DMS79 (cell line): ENCODE data around the gene CXXC1.
"Not testable (repeated sequence)": the region's sequence is repeated elsewhere in the genome, so short reads cannot be mapped to it uniquely, and the experiment has no call there.

Experiments used
- DNase-seq: peaks from one replicate; lab custom pipeline; 2025; lab: John Stamatoyannopoulos, UW

The CXXC1 gene

DNA sequence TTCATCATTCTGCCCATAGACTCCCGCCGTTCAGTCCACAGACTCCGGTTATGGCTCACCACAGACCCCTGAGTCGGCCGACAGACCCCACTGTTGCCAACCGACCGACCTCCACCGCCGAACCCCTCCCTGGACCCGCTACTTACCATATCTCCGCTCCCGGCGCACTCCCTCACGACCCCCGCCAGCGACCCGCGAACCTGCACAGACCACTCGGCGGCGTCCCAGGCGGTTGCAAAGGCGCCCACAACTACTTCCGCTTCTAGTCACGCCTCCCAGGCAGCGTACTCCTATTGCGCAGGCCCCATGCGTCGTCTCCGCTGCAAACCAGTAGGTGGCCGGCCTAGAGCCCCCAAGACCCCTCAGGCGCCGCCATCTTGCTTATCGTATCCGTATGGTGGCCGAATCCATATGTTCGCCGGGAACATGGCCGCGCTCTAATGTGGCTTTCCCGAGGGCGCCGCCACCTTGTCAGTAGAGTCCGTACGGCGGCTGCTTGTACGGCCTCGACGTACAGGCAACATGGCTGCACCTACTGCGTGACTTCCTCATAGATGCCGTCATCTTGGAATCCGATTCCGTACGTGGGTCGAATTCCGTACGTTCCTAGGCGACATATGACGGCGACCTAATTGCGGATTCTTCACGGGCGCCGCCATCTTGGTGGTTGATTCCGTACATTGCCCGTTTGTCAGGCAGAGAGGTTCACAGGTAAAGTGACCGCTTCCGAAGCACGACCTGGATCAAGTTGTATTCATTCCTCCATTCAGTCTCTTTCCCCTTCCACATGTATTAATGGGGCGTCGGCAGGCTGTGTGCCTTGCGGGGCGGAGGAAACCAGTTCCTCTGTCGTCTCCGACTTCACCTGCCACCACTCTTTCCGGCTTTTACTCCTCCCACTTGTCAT, at the start of gene CXXC1:
CXXC1 (minus strand) TSS at position 252 of the 907 bp plus-strand sequence; CDS start at position 149, 103 bp downstream.
- peak; percentile 99 for DNase-seq

DNA sequence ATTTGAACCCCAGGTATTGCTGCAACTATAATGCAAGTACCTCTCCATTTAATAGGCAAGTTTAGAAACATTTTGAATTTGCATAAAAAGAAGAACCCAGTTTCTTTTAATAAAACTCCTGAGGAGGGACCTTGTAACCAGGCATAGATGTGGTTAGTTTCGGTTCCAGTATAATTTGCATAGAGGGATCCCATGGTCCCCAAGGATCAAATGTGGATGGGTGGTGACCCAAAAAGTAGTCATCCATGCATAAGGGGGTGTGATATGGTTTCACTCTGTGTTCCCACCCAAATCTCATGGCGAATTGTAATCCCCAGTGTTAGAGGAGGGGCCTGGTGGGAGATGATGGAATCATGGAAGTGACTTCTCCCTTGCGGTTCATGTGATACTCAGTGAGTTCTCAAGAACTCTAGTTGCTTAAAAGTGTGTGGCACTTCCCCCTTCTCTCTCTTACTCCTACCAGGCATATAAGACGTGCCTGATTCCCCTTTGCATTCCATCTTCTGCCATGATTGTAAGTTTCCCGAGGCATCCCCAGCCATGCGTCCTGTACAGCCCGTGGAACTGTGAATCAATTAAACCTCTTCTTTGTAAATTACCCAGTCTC, 47.2 kb upstream of the CXXC1 start:
- DNase-seq, result no peak

- DNase-seq, result no peak
These were observed 44.2 kb upstream of the CXXC1 start for GRCh38 chr18:50331691-50332090.

DNA sequence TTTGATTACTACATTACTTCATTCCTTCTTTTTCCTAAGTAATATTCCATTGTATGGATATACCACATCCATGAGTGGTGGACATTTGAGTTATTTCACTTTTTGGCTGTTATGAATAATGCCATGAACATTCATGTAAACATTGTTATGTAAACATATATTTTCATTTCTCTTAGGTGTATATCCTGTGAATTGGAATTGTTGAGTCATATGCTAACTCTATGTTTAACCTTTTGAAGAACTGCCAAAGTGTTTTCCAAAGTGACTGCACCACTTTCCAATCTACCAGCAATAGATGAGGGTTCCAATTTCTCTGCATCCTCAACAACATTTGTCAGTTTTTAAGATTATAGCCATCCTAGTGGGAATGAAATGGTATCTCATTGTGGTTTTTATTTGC, 42.7 kb upstream of the CXXC1 start:
- DNase-seq, result no peak

GRCh38 chr18:50327983-50328382, 40.5 kb upstream of the CXXC1 start:
- no peak for DNase-seq

- DNase-seq, result no peak
These were observed 33.2 kb upstream of the CXXC1 start for GRCh38 chr18:50320719-50321118.

GRCh38 chr18:50315100-50315871, 27.8 kb upstream of the CXXC1 start:
- DNase-seq, result no peak

DNA sequence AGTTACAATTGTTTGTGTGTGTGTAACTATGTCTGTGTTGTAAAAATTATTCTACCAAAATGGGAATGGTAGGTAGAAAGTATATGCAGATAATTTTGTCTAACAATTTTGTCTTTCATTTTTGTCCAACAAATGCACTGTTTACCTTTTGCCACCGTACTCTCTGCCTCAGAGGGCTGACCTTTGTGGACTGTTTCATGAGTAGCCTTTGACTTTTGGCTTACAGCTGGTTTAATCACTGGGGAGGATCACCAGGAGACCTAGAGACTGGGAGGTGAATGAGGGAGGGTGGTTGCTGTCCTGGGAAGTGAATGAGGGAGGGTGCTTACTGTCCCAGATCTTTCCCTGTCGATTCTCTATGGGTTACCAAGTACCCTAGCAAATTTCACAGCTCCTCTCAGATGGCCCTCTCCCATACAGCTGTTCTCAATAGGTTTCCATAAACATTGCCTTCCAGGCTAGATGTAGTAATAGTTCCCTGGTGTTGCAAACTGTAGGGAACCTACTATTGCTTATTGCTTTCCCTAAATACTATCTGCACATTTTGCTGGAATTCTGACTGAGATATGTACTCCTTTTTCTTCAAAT, 26.5 kb upstream of the CXXC1 start:
- no peak for DNase-seq

- no peak for DNase-seq
These were observed 25.6 kb upstream of the CXXC1 start for GRCh38 chr18:50313031-50313607.

DNA sequence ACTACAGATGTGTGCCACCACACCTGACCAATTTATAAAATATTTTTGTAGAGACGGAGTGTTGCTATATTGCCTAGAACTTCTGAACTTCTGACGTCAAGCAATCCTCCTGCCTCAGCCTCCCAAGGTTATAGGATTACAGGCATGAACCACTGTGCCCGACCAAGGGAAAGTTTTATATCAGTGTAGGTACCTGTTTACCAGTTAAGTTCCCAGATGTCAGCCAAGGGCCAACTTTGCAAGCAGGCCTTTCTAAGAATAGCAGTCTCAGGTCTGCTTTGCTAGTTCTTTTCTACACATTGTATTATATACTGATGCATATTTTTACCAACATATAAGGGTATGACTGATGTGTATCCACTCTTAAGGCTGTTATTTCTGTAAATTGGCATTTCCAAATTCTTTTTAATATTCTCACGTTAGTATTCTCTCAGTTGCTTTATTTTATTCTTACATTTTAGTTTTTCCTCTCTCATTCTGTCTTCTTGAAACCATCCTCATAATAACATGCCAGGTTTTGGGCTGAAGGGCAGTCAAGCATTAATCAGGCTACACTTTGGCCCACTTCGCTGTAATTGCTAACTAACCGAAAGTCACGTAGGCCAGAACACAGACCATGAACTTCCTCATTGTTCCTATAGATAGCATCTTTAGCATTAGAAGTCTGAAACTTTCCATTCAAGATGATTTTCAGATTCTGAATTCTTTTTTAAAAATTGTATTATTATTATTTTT, 25.0 kb upstream of the CXXC1 start:
- DNase-seq, result no peak

- no peak for DNase-seq
These were observed 24.2 kb upstream of the CXXC1 start for GRCh38 chr18:50311650-50312049.

DNA sequence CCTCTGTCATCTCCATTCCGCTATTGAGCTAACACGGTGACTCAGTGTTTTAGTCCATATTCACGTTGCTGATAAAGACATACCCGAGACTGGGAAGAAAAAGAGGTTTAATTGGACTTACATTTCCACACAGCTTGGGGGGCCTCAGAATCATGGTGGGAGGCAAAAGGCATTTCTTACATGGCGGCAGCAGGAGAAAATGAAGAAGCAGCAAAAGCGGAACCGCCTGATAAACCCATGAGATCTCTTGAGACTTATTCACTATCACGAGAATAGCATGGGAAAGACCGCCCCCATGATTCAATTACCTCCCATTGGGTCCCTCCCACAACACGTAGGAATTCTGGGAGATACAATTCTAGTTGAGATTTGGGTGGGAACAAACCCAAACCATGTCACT, 22.6 kb upstream of the CXXC1 start:
- no peak for DNase-seq

DNA sequence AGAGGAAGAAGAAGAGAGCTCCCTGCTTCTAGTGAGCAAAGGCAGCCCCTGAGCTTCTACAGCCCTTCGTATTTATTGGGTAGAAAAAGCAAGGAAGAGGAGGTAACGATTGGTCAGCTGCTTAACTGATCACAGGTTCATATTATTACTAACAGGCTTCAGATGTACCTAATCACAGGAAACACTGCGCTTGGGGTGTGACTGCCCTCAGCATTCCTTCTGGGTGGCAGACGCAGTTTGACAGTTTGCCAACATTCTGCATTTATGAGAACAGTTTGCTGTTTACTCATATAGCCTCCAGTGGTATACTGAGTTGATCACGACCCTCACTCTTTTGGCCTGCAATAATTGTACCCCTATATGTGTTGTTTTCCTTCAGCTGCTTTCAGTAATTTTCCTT, 21.4 kb upstream of the CXXC1 start:
- not testable (repeated sequence) for DNase-seq

DNA sequence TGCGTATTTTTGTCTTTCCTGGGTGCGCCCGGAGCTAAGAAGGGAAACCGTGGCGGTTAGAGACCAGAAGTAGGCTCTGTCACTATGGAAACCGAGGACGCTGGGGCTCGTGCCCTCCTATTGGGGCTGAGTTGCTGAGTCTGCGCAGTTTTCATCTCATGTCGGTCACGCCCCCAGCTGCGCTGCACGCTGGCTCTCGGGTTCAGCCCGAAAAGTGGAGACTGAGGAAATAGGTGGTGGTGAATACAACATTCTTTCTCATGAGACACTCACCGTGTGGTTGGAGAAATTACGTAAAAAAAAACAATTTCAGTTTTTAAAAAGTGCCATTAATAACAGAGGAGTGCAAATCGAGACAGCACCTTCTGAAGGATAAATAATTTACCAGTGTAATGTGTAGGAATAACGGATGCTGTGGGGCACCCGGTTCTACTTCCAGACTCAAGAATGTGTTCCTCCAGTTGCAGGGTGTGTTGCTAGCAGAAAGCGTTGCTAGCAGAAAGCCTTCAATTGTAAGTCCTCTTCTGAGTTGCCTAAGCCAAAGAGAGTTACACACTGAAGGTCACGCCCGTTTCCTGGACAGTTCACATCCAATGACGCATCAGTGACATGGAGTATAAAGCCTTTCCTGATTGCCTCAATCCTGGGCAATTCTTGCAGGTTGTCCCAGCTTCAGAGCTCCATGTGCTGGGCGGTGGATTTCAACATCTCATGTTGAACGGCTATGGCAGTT, 20.4 kb upstream of the CXXC1 start:
- DNase-seq, result peak; percentile 20

- DNase-seq, result no peak
These were observed 19.9 kb upstream of the CXXC1 start for GRCh38 chr18:50307400-50307737.

GRCh38 chr18:50306944-50307343, 19.5 kb upstream of the CXXC1 start:
- no peak for DNase-seq

DNA sequence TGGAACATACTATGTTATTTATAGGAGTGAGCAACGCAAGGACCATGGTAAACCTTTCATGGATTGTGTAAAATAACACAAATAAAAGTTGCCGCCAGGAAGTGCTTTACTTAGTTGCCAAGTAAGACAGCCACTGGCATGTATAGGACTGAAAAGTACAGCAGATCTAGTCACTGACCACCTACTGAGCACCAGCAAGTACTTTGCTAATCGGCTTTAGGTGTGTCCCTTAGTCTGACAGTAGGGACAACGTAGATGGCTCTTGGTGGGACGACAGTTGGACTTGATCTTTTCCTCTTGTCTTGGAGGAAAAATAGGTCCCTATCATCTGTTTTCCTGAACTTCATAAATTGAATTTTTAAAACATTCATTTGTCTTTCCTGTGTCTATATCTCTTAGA, 13.6 kb upstream of the CXXC1 start:
- DNase-seq, result no peak

- DNase-seq, result no peak
These were observed 12.3 kb upstream of the CXXC1 start for GRCh38 chr18:50299626-50300388.

GRCh38 chr18:50298443-50299284, 11.2 kb upstream of the CXXC1 start:
- no peak for DNase-seq
